Muscle layer of colon (tissue), 2 donors: ENCODE measurements around the gene NR2F1-AS1.
A peak's percentile ranks its signal among the peaks of the same experiment; 100 is the strongest.

ENCODE experiments used
- H3K27ac ChIP-seq: one replicate; pipeline ENCODE4 v1.7.0; 2013; ENCODE audit warnings: low read depth, mild to moderate bottlenecking, low read length, moderate library complexity
- H3K27me3 ChIP-seq, 2 donors: one replicate each; pipeline ENCODE4 v1.7.0; 2013; ENCODE audit warnings: low read length in 2 of 2, mild to moderate bottlenecking in 2 of 2; ENCODE audit not compliant: insufficient read depth in 2 of 2, control insufficient read depth in 1 of 2
- H3K36me3 ChIP-seq: one replicate; pipeline ENCODE4 v1.7.0; 2013; ENCODE audit warnings: mild to moderate bottlenecking, low read length; ENCODE audit not compliant: insufficient read depth
- H3K4me1 ChIP-seq: one replicate; pipeline ENCODE4 v1.7.0; 2013; ENCODE audit warnings: mild to moderate bottlenecking, low read length; ENCODE audit not compliant: insufficient read depth
- H3K4me3 ChIP-seq, 2 donors: one replicate each; pipeline ENCODE4 v1.7.0; 2013; ENCODE audit warnings: low read length in 2 of 2, low read depth in 1 of 2, mild to moderate bottlenecking in 1 of 2, moderate library complexity in 1 of 2
- H3K9ac ChIP-seq: one replicate; pipeline ENCODE4 v1.7.0; 2013; ENCODE audit warnings: low read length
- H3K9me3 ChIP-seq: one replicate; pipeline ENCODE4 v1.7.0; 2013; ENCODE audit warnings: mild to moderate bottlenecking, low read length
- donor health status: abdominal sarcoma.
- donor health status: Adenocarcinoma of cecum.

NR2F1-AS1 gene

DNA sequence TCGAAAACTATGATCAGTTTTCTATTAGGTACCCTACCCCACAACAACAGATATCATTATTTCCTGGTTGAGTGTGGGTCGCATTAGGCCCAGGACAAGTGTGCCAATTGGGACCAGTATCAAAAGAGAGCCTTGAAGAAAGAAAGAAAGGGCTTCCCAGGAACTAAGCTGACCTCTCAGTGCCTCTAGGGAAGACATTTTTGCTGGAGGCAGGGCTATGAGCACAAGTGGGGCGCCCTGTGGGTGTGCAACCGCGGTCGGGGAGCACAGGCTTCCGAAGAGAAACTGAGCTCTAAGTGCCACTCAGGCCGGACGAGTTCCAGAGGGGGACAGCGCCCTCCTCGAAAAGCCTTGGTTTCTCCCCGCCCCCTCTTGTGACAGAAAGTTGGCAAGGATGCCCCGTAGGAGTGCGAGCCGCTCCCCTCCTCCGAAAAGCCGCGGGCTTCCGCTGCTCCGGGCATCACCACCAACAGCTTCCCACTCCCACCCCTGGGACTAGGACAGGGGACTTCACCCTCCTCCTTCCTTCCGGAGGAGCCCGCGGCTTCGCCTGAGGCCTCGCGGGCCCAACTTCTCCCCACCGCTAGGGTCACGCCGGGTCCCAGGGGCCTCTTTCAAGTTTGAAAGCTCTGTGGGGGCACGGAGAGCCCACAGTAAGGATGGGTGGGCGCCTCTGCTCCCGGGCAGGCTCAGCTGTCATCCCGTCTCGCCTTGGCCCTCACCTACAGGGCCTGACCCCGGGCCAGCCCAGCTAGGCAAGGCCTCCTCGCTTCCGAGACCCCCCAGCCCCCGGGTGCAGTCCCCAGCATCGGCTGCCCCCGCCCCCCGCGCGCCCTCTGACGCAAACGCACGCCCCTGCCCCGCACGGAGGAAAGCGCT, 2.0 kb downstream of the NR2F1-AS1 start:
- H3K27me3 ChIP-seq, result peaks cover 17 to 54% of the 10 kb centered on the region in 2 donors
- H3K27ac ChIP-seq, result peak overlapping the region; percentile 54

DNA sequence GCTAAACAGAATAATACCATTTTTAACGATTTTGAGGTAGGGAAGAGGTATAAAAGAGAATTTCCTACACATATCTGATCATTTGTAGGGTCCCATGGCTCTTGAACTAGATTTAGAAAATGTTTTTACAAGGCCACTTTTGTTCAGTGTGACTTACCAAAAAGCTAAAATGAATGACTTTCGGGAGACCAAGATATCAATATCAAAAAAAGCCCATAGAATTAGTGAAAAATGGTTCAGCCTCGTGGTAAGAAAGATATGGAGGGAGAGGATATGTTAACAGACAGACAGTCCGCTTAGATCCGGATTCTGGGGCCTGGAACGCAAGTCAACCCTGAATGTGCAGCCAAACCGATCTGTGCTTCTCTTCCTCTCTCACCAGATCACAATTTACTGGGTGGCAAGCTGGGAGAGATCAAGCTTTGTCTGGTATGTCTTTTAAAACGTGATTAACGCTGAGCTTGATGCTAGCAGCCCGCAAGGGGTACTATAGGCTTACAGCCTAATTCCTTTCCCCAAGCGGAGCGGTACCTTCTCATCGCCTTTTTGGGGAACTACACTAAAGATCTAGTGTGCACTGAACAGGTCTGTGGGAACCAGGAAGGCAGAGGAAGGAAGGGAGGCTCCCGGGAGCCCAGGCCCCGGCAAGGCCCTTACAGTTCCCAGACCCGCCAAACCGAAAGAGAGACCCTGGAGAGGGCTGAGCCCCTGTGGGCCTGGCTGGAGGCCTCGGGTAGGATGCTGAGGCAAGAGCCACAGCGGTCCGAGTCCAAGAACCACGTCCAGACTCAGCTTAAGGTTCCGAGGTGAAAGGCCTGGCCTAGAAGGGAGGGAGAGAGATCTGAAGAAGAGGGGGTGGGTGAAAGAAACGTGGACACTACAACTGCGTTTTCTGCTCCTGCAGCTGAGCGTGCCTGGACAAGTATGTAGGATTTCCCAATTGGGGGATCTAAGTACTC, 2.9 kb downstream of the NR2F1-AS1 start:
- Histone ChIP-seq H3K27ac (no peak overlapping the region), H3K27me3 (peaks cover 14 to 52% of the 10 kb centered on the region in 2 donors), H3K9me3 (no peaks in the 10 kb centered on the region), H3K4me1 (peaks cover 20% of the 10 kb centered on the region), H3K4me3 (peak overlapping the region in 1 of 2 donors; percentile 67), H3K36me3 (no peaks in the 10 kb centered on the region), H3K9ac (no peak overlapping the region)

More for the DNA sequence above, 2.0 kb downstream of the NR2F1-AS1 start:
- Histone ChIP-seq H3K9me3 (no peaks in the 10 kb centered on the region), H3K9ac (peak overlapping the region; percentile 39), H3K36me3 (no peaks in the 10 kb centered on the region), H3K4me3 (peak overlapping the region in 1 of 2 donors; percentile 67), H3K4me1 (peaks cover 24% of the 10 kb centered on the region)

- peaks cover 5 to 52% of the 10 kb centered on the region in 2 donors for H3K27me3 ChIP-seq
- no peak overlapping the region for H3K27ac ChIP-seq
- no peak overlapping the region for H3K4me3 ChIP-seq
- H3K36me3 ChIP-seq, result no peaks in the 10 kb centered on the region
- no peaks in the 10 kb centered on the region for H3K9me3 ChIP-seq
- peaks cover 11% of the 10 kb centered on the region for H3K4me1 ChIP-seq
- no peak overlapping the region for H3K9ac ChIP-seq
Measured at GRCh38 chr5:93576994-93577853, 3.8 kb downstream of the NR2F1-AS1 start.

DNA sequence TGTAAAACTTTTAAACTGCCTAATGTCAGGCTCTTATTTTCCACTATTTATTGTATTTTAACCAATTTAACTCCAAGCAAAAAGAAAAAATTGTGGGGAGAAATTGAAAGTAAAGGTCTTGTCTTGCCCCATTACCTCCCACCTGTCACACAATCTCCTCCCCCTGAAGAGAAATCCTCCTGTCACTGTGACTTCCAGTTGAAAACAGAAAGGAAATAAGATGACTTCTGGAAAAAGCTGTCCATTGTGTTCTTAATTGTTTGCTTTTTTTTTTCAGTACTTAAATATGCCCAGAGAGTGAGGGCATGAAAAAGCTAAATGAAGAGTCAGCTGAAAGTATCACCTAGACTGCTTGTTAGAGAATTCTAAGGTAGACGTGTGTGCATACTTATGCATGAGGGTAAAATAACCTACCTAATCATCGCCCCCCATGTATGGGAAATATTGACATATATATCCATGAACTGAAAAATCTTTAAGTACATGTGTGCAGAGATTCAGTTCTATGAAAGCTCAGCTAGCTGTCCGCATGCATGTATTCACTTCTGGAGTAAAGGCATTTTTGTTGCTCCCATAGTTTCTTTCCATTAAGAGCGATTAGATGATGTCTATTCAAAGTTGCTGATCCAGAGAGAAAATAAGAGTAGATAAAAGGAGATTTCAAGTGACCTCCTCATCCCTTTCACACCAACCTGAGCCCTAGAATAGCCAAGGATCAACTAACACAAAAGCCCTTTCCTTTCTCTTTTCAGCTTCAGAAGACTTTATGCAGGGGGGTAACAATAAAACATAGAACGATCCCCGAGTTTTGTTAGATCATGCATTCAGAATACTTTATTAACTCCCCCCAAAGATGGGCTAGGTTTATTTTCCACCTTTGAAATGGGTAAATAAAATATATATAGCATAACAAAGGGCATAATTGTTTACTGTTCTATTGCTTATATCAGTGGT, 5.3 kb downstream of the NR2F1-AS1 start:
- Histone ChIP-seq H3K4me1 (peaks cover 6% of the 10 kb centered on the region), H3K9me3 (no peaks in the 10 kb centered on the region), H3K9ac (no peak overlapping the region), H3K27me3 (peaks cover 0 to 54% of the 10 kb centered on the region in 2 donors), H3K4me3 (no peak overlapping the region), H3K27ac (no peak overlapping the region), H3K36me3 (no peaks in the 10 kb centered on the region)

DNA sequence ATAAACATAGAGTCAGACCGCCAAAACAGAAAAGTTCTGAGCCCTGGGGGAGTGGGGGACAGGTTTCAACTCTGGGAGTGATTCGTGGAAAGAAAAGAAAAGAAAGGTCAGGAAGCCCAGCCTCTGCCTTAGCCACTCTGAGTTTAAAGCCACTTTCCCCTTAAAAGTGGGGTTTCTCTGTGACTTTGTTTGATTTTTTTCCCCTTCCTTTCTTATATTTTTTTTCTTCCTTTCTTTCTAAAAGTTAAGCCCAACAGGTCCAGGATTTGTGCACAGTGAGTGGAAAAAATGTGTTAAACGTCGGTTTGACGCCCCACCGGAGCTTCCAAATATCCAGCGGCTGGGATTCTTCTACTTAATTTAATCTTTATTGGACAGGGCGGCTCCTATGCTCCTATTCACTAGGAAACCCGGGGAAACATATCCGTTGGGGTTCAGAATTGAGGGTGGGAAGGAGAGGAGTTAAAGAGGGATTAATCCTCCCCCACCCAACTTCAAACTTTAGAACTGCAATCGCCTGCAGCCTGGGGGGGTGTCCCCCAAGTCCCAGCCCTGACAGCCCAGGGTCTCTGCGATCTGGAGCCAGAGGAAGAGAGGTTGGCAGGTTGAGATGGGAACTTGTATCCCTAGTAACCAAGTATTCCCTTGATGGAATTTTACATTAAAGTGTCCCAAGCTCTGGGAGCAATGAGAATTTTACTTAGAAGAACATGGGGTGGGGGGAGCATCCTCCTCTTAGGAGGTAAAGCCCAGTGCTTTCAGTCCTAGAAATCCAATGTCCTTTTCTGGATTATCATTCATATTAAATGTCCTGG, 6.3 kb downstream of the NR2F1-AS1 start:
- Histone ChIP-seq H3K9ac (no peak overlapping the region), H3K4me3 (no peak overlapping the region)

DNA sequence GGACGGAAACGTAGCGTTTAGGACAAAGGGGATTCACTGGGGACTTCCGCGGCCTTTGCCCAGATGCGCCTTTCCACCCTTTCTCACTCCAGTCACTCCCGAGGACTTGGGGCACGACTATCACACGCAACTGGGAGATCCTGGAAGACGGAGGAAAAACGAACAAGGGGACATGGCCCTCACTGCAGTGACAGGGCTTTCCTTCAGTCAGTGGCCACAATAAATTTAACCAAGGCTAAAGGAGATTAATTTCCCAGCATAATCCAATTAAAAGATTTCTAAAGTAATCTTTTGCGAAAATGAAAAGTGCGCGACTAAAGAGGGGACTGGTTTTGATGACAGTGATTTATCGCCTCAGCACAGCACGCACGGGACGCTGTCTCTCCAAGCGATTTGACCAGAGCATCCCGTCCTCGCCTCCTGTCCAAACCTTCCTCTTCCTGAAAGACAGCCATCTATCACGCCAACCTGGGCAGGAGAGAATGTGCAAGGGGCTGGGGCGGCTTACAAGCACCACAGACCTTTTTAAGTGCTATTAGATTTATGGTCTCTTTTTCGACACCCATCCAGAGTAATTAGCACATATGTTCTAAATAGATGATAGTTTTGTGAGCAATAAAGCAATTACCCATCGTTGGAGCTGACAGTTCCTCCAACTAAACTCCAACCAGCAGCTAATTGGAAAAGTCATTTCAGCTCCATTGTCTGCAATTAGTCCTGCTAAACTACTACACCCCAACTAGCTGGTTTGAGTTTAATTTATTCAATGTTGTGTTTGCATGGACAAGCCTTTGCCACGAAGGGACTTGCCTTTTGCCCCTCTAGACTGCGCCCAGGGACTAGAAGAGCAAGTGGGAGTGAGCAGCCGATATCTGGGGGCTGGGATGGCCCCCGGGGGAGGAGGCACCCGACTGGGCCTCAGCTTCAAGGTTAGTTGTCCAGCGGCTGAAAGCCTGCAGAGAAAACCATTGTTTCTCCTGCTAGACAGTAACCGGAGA, 7.4 kb downstream of the NR2F1-AS1 start:
- H3K27me3 ChIP-seq, result peaks cover 0 to 49% of the 10 kb centered on the region in 2 donors
- no peaks in the 10 kb centered on the region for H3K9me3 ChIP-seq
- no peaks in the 10 kb centered on the region for H3K4me1 ChIP-seq
- H3K9ac ChIP-seq, result no peak overlapping the region
- H3K27ac ChIP-seq, result no peak overlapping the region
- H3K36me3 ChIP-seq, result no peaks in the 10 kb centered on the region
- no peak overlapping the region for H3K4me3 ChIP-seq

More for the DNA sequence above, 6.3 kb downstream of the NR2F1-AS1 start:
- Histone ChIP-seq H3K36me3 (no peaks in the 10 kb centered on the region), H3K9me3 (no peaks in the 10 kb centered on the region), H3K27me3 (peaks cover 0 to 50% of the 10 kb centered on the region in 2 donors), H3K27ac (no peak overlapping the region), H3K4me1 (no peaks in the 10 kb centered on the region)

GRCh38 chr5:93572608-93573353, 8.2 kb downstream of the NR2F1-AS1 start:
- H3K27ac ChIP-seq, result no peak overlapping the region
- peaks cover 0 to 53% of the 10 kb centered on the region in 2 donors for H3K27me3 ChIP-seq
- no peaks in the 10 kb centered on the region for H3K36me3 ChIP-seq
- no peak overlapping the region for H3K9ac ChIP-seq
- no peak overlapping the region for H3K4me3 ChIP-seq
- no peaks in the 10 kb centered on the region for H3K9me3 ChIP-seq
- H3K4me1 ChIP-seq, result no peaks in the 10 kb centered on the region

DNA sequence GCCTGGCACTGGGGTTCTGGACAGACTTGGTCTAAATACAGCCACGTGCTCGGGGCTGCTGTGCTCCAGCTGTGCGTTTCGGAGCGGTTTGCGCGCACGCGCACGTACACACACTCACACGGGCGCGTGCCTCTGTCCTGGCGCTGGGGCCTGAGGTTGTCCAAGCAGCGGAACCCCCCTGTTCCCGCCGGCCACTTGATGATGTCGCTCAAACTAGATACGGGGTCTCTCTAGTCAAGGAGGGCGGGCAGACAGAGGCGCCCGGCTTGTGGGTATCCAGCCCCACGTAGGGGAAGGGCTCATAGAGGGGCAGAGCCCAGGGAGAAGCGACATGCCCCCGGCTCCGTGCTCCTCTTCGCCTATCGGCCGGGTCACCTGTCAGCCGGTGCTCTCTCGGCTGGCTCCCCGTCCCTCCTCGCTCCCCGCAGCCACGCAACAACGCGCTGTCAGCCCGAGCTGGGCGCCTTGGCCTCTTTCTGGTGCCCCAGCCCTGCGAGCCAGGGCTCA, 8.9 kb downstream of the NR2F1-AS1 start:
- peaks cover 0 to 58% of the 10 kb centered on the region in 2 donors for H3K27me3 ChIP-seq
- H3K4me1 ChIP-seq, result no peaks in the 10 kb centered on the region
- H3K27ac ChIP-seq, result no peak overlapping the region
- no peak overlapping the region for H3K4me3 ChIP-seq
- H3K9ac ChIP-seq, result no peak overlapping the region
- H3K9me3 ChIP-seq, result no peaks in the 10 kb centered on the region
- no peaks in the 10 kb centered on the region for H3K36me3 ChIP-seq
